Body of pancreas (tissue), 4 donors: ENCODE data around the gene MKRN2. TPM values are rescaled to one million over a fixed set of nuclear protein-coding genes. Genes with fewer than 3 reads are reported as not detected.

Experiments
- ATAC-seq: fragments of 150-250 bp; one replicate; pipeline ENCODE4 v1.9.1; 2016
- DNase-seq, 4 donors: peaks; one replicate each; pipeline ENCODE4 v3.0.0-alpha.2; 2019
- H3K27ac ChIP-seq, 4 donors: fragments of 200-600 bp; sonication (generic); 1 replicate in 3 of 4; 2 replicates in 1 of 4; pipeline versions ENCODE4 v1.5.1 to v1.6.1; 2016 to 2019; ENCODE audit warnings: mild to moderate bottlenecking in 1 of 4, mixed read lengths in 1 of 4, moderate library complexity in 1 of 4
- H3K27me3 ChIP-seq, 2 donors: fragments of 200-600 bp; sonication (generic); one replicate each; pipeline ENCODE4 v1.6.0; 2016; ENCODE audit warnings: mild to moderate bottlenecking in 1 of 2
- H3K36me3 ChIP-seq, 2 donors: fragments of 200-600 bp; sonication (generic); replicated peaks in 1 of 2; 2 replicates each; pipeline ENCODE4 v1.5.1; 2016; ENCODE audit warnings: low read depth in 2 of 2; ENCODE audit not compliant: insufficient read depth in 1 of 2
- H3K4me1 ChIP-seq: fragments of 200-600 bp; sonication (generic); one replicate; pipeline ENCODE4 v1.6.0; 2016
- H3K4me3 ChIP-seq, 2 donors: fragments of 200-600 bp; sonication (generic); 1 replicate in 1 of 2; 2 replicates in 1 of 2; pipeline ENCODE4 v1.5.1; 2016 to 2019
- H3K9me3 ChIP-seq, 3 donors: fragments of 200-600 bp; sonication (generic); 1 replicate in 2 of 3; 2 replicates in 1 of 3; pipeline ENCODE4 v1.5.1; 2016
- POLR2A ChIP-seq, 3 donors: fragments of 450-650 bp; IDR thresholded peaks; one replicate each; pipeline ENCODE4 v1.6.1; 2016; ENCODE audit warnings: antibody characterized with exemption in 3 of 3, mild to moderate bottlenecking in 2 of 3
- WGBS, 2 donors: methylation state at CpG; one replicate each; pipeline ENCODE4 v1.1.5; 2017; 5-methylcytosine and 5-hydroxymethylcytosine counted together
- intact Hi-C: fragments of 100-400 bp; cut with DNase I; formaldehyde crosslinking; loops from one replicate; pipeline ENCODE4 v1.15.1; 2023
- total RNA-seq, 2 donors: library from RNA; depleted of rRNA; stranded (reverse); fragments of >200 nt; gene quantifications; one replicate each; pipeline ENCODE4 v1.1.0, GENCODE V29; 2016
- TF ChIP-seq, protein P1 (sequence below), 7 experiments: fragments of 450-650 bp in 4 of 7; fragments of 200-600 bp in 3 of 7; sonication (generic) in 3 of 7; IDR thresholded peaks; one replicate each; pipeline ENCODE4 v1.5.1; 2016 to 2019; ENCODE audit warnings: antibody characterized with exemption in 7 of 7

Gene MKRN2
- total RNA-seq, 2 donors from 2014 or later = 21.8 to 28.3 TPM

GRCh38 chr3:12608376-12608775 is 51.5 kb downstream of the MKRN2 start:
- no peaks in the 10 kb centered on the region for H3K4me1 ChIP-seq
- no peak for TF ChIP-seq POLR2A (IDR thresholded peaks at IDR 0.05)
- TF ChIP-seq, protein P1, sequence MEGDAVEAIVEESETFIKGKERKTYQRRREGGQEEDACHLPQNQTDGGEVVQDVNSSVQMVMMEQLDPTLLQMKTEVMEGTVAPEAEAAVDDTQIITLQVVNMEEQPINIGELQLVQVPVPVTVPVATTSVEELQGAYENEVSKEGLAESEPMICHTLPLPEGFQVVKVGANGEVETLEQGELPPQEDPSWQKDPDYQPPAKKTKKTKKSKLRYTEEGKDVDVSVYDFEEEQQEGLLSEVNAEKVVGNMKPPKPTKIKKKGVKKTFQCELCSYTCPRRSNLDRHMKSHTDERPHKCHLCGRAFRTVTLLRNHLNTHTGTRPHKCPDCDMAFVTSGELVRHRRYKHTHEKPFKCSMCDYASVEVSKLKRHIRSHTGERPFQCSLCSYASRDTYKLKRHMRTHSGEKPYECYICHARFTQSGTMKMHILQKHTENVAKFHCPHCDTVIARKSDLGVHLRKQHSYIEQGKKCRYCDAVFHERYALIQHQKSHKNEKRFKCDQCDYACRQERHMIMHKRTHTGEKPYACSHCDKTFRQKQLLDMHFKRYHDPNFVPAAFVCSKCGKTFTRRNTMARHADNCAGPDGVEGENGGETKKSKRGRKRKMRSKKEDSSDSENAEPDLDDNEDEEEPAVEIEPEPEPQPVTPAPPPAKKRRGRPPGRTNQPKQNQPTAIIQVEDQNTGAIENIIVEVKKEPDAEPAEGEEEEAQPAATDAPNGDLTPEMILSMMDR (IDR thresholded peaks at IDR 0.05) = no peak
- peaks cover 5 to 23% of the 10 kb centered on the region in 2 donors for H3K36me3 ChIP-seq
- no peak for DNase-seq
- 92 to 97% methylated on average over 1 of the region's 1 CpG for WGBS, 2 donors
- no peak overlapping the region for H3K27ac ChIP-seq
- ATAC-seq = no peak
- H3K27me3 ChIP-seq = no peaks in the 10 kb centered on the region
- intact Hi-C loops = no loop called here
- H3K4me3 ChIP-seq = no peak overlapping the region
- no peaks in the 10 kb centered on the region for H3K9me3 ChIP-seq

DNA sequence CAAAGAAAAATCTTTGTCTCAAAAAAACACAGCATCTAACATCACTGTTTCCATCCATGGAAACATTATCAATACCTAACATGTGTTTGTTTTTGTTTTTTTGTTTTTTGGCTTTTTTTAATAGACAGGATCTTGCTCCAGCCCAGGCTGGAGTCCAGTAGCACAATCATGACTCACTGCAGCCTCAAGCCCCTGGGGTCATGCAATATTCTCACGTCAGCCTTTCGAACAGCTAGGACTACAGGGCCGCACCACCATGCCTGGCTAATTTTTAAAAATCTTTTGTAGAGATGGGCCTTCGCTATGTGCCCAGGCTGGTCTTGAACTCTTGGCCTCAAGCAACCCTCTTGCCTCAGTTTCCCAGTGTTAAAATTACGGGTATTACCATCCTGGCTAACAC is 54.2 kb downstream of the MKRN2 start:
- no peak for ATAC-seq
- no peaks in the 10 kb centered on the region for H3K27me3 ChIP-seq
- no peaks in the 10 kb centered on the region for H3K9me3 ChIP-seq
- intact Hi-C loops = no loop called here
- TF ChIP-seq, protein P1 (IDR thresholded peaks at IDR 0.05) = no peak
- TF ChIP-seq POLR2A (IDR thresholded peaks at IDR 0.05) = no peak
- no peak overlapping the region for H3K27ac ChIP-seq
- DNase-seq = no peak
- 83 to 87% methylated on average over 5 of the region's 5 CpGs for WGBS, 2 donors
- no peaks in the 10 kb centered on the region for H3K4me1 ChIP-seq
- H3K36me3 ChIP-seq = peaks cover 5 to 21% of the 10 kb centered on the region in 2 donors
- H3K4me3 ChIP-seq = no peak overlapping the region

GRCh38 chr3:12612514-12613226 is 55.8 kb downstream of the MKRN2 start:
- no peak for DNase-seq
- no peak for ATAC-seq
- no peaks in the 10 kb centered on the region for H3K27me3 ChIP-seq
- no peak overlapping the region for H3K4me3 ChIP-seq
- intact Hi-C loops = no loop called here
- H3K36me3 ChIP-seq = peaks cover 5 to 18% of the 10 kb centered on the region in 2 donors
- no peaks in the 10 kb centered on the region for H3K9me3 ChIP-seq
- no peak overlapping the region for H3K27ac ChIP-seq
- H3K4me1 ChIP-seq = no peaks in the 10 kb centered on the region
- TF ChIP-seq, protein P1 (IDR thresholded peaks at IDR 0.05) = no peak
- TF ChIP-seq POLR2A (IDR thresholded peaks at IDR 0.05) = no peak
- 75 to 86% methylated on average over 6 of the region's 6 CpGs for WGBS, 2 donors

DNA sequence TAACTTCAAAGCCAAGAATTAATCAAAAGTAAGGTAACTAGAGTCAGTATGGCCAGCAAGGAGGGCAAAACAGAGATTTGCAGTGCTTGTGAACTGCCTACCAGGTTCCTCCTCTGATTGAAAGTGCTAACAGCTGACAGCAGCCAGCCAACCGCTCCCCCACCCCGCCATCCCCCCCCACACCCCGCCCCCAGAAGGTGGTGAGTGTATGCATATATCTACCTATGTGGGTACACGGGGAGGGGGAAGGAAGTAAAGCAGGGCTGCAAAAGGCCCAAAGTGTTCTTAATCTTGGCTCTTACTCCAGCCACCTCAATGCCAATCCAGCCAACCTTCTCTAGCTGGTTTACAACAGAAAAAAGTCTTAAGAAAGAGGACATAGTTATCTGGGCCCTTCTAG is 56.4 kb downstream of the MKRN2 start:
- no peak overlapping the region for H3K27ac ChIP-seq
- H3K4me1 ChIP-seq = no peaks in the 10 kb centered on the region
- H3K27me3 ChIP-seq = no peaks in the 10 kb centered on the region
- intact Hi-C loops = no loop called here
- 50 to 72% methylated on average over 4 of the region's 4 CpGs for WGBS, 2 donors
- peaks cover 2 to 18% of the 10 kb centered on the region in 2 donors for H3K36me3 ChIP-seq
- TF ChIP-seq, protein P1 (IDR thresholded peaks at IDR 0.05) = no peak
- TF ChIP-seq POLR2A (IDR thresholded peaks at IDR 0.05) = no peak
- no peaks in the 10 kb centered on the region for H3K9me3 ChIP-seq
- ATAC-seq (no peak), DNase-seq (no peak)
- H3K4me3 ChIP-seq = no peak overlapping the region

GRCh38 chr3:12615266-12615665 is 58.4 kb downstream of the MKRN2 start:
- H3K27me3 ChIP-seq = no peaks in the 10 kb centered on the region
- ATAC-seq (no peak), DNase-seq (no peak)
- intact Hi-C loops = no loop called here
- H3K4me1 ChIP-seq = no peaks in the 10 kb centered on the region
- H3K27ac ChIP-seq = no peak overlapping the region
- peaks cover 0 to 14% of the 10 kb centered on the region in 2 donors for H3K36me3 ChIP-seq
- 98 to 99% methylated on average over 4 of the region's 4 CpGs for WGBS, 2 donors
- TF ChIP-seq, protein P1 (IDR thresholded peaks at IDR 0.05) = no peak
- no peak for TF ChIP-seq POLR2A (IDR thresholded peaks at IDR 0.05)
- H3K4me3 ChIP-seq = no peak overlapping the region
- H3K9me3 ChIP-seq = no peaks in the 10 kb centered on the region
